Endodermal cell (in vitro differentiated cells): ENCODE data around the gene TDRD1. TPM values are rescaled to one million over a fixed set of nuclear protein-coding genes. Genes with fewer than 3 reads are reported as not detected.

ENCODE experiments used
- DNase-seq: peaks from one replicate; pipeline ENCODE4 v3.0.0-alpha.2; 2017
- H3K27ac ChIP-seq: 2 replicates; pipeline ENCODE4 v1.5.1; 2013; ENCODE audit warnings: mild to moderate bottlenecking, low read depth, low read length, moderate library complexity
- H3K27me3 ChIP-seq: 2 replicates; pipeline ENCODE4 v1.6.1; 2013; ENCODE audit warnings: mild to moderate bottlenecking, low read length, moderate library complexity; ENCODE audit not compliant: insufficient read depth, control insufficient read depth, poor library complexity, severe bottlenecking
- H3K36me3 ChIP-seq: 2 replicates; pipeline ENCODE4 v1.7.0; 2013; ENCODE audit warnings: mild to moderate bottlenecking, low read length, moderate library complexity; ENCODE audit not compliant: control insufficient read depth, insufficient read depth
- H3K4me1 ChIP-seq: one replicate; pipeline ENCODE4 v1.7.0; 2013; ENCODE audit warnings: low read length; ENCODE audit not compliant: control insufficient read depth, insufficient read depth
- H3K4me3 ChIP-seq: 2 replicates; pipeline ENCODE4 v1.5.1; 2013; ENCODE audit warnings: mild to moderate bottlenecking, low read length, moderate library complexity
- H3K9ac ChIP-seq: 2 replicates; pipeline ENCODE4 v1.6.1; 2013; ENCODE audit warnings: mild to moderate bottlenecking, low read length, moderate library complexity; ENCODE audit not compliant: poor library complexity, severe bottlenecking; ENCODE audit errors: extremely low read depth
- H3K9me3 ChIP-seq: 2 replicates; pipeline ENCODE4 v1.6.1; 2013; ENCODE audit warnings: mild to moderate bottlenecking, low read length, moderate library complexity; ENCODE audit not compliant: control insufficient read depth
- H3K27ac Mint-ChIP-seq: 2 replicates; pipeline ENCODE4 v1.8.0; 2020; ENCODE audit warnings: mixed read lengths
- H3K27me3 Mint-ChIP-seq: 2 replicates; pipeline ENCODE4 v1.8.0; 2021; ENCODE audit warnings: mild to moderate bottlenecking, mixed read lengths; ENCODE audit not compliant: insufficient read depth
- H3K36me3 Mint-ChIP-seq: 2 replicates; pipeline ENCODE4 v1.8.0; 2020; ENCODE audit warnings: low read depth, mixed read lengths
- H3K4me1 Mint-ChIP-seq: 2 replicates; pipeline ENCODE4 v1.8.0; 2020; ENCODE audit warnings: mixed read lengths
- H3K4me3 Mint-ChIP-seq: 2 replicates; pipeline ENCODE4 v1.8.0; 2020; ENCODE audit warnings: mild to moderate bottlenecking, moderate library complexity, mixed read lengths
- H3K9me3 Mint-ChIP-seq: 2 replicates; pipeline ENCODE4 v1.8.0; 2020; ENCODE audit warnings: mild to moderate bottlenecking, mixed read lengths
- CTCF ChIP-seq: fragments of 200-600 bp; sonication (generic); conservative IDR thresholded peaks from 2 replicates; pipeline ENCODE4 v1.5.0; 2021; ENCODE audit warnings: antibody characterized with exemption, mild to moderate bottlenecking
- WGBS, 2 experiments: methylation state at CpG; one replicate each; pipeline versions ENCODE4 v1.1.5 to v1.1.7; 2013; ENCODE audit warnings: missing lambda C conversion rate in 2 of 2, mixed read lengths in 1 of 2; ENCODE audit not compliant: insufficient coverage in 1 of 2, insufficient read length in 1 of 2; 5-methylcytosine and 5-hydroxymethylcytosine counted together
- total RNA-seq, 2 donors: library from RNA; stranded (reverse); fragmentation: NEBNext Ultra II Directional in 1 of 2; extraction: Animal tissue kit (Norgen Biotek cat#: 25700) in 1 of 2; gene quantifications; 2 replicates in 1 of 2; 3 replicates in 1 of 2; pipeline ENCODE4 v1.2.1, GENCODE V29; 2021

TDRD1 gene
- total RNA-seq, 2 donors from 2014 or later: 0.09 to 0.15 TPM

- H3K9me3 Mint-ChIP-seq: no peaks in the 10 kb centered on the region
- Histone ChIP-seq H3K9ac (no peak overlapping the region), H3K9me3 (no peaks in the 10 kb centered on the region), H3K4me3 (no peak overlapping the region), H3K36me3 (peaks cover 36% of the 10 kb centered on the region), H3K4me1 (no peaks in the 10 kb centered on the region), H3K27ac (no peak overlapping the region), H3K27me3 (no peaks in the 10 kb centered on the region)
- H3K27ac Mint-ChIP-seq: no peak overlapping the region
- H3K27me3 Mint-ChIP-seq: no peaks in the 10 kb centered on the region
- peak; percentile 44 for DNase-seq
- H3K36me3 Mint-ChIP-seq: peaks cover 45% of the 10 kb centered on the region
- 100% methylated on average over 1 of the region's 2 CpGs for WGBS, 2 experiments
- TF ChIP-seq CTCF: peak; percentile 41
- H3K4me3 Mint-ChIP-seq: no peak overlapping the region
- no peaks in the 10 kb centered on the region for H3K4me1 Mint-ChIP-seq
Observed at GRCh38 chr10:114157912-114158311, 21.2 kb upstream of the TDRD1 start.

GRCh38 chr10:114163062-114163461 is 16.1 kb upstream of the TDRD1 start:
- peaks cover 10% of the 10 kb centered on the region for H3K4me1 Mint-ChIP-seq
- peak overlapping the region; percentile 5 for H3K27ac Mint-ChIP-seq
- H3K4me1 ChIP-seq: no peaks in the 10 kb centered on the region
- WGBS, 2 experiments: 93 to 95% methylated on average over 2 of the region's 2 CpGs
- peaks cover 26% of the 10 kb centered on the region for H3K36me3 ChIP-seq
- H3K27ac ChIP-seq: no peak overlapping the region
- TF ChIP-seq CTCF: no peak
- DNase-seq: no peak
- H3K27me3 Mint-ChIP-seq: no peaks in the 10 kb centered on the region
- no peak overlapping the region for H3K9ac ChIP-seq
- no peaks in the 10 kb centered on the region for H3K27me3 ChIP-seq
- peaks cover 2% of the 10 kb centered on the region for H3K9me3 ChIP-seq
- H3K4me3 ChIP-seq: no peak overlapping the region
- H3K4me3 Mint-ChIP-seq: no peak overlapping the region
- peaks cover 44% of the 10 kb centered on the region for H3K36me3 Mint-ChIP-seq
- H3K9me3 Mint-ChIP-seq: peaks cover 3% of the 10 kb centered on the region

DNA sequence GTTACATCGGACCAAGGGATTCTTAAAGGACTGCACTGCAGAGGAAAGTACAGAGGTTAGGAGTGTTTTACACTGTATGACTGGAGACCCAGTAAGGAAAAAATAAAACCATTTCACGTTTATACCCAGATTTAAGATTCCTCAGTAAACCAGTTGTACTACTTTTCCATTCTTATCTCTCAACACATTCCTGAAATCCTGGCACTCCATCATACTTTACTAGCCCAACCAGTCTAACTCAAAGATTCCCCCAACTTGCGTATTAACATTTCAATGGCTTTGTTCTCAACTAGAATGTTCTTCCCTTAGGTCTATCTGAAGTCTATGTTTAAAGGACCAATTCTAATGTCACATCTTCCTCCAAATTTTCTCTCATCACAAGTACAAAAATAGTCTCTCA is 13.1 kb upstream of the TDRD1 start:
- H3K27me3 Mint-ChIP-seq: no peaks in the 10 kb centered on the region
- H3K27me3 ChIP-seq: no peaks in the 10 kb centered on the region
- no peak overlapping the region for H3K4me3 ChIP-seq
- H3K27ac Mint-ChIP-seq: peak overlapping the region; percentile 14
- H3K4me3 Mint-ChIP-seq: no peak overlapping the region
- no peaks in the 10 kb centered on the region for H3K4me1 ChIP-seq
- H3K9me3 Mint-ChIP-seq: peaks cover 23% of the 10 kb centered on the region
- no peak for DNase-seq
- no peak overlapping the region for H3K27ac ChIP-seq
- H3K4me1 Mint-ChIP-seq: peaks cover 10% of the 10 kb centered on the region
- peaks cover 64% of the 10 kb centered on the region for H3K36me3 Mint-ChIP-seq
- H3K9ac ChIP-seq: no peak overlapping the region
- H3K36me3 ChIP-seq: peaks cover 41% of the 10 kb centered on the region
- WGBS, 2 experiments: 84 to 95% methylated on average over 3 of the region's 3 CpGs
- peaks cover 20% of the 10 kb centered on the region for H3K9me3 ChIP-seq
- TF ChIP-seq CTCF: no peak
